Prostate gland (tissue), 2 donors: ENCODE data around the gene SH2D7. TPM values are rescaled to one million over a fixed set of nuclear protein-coding genes. Genes with fewer than 3 reads are reported as not detected.

ENCODE experiments used
- DNase-seq: peaks from one replicate; pipeline ENCODE4 v3.0.0-alpha.2; 2019; ENCODE audit warnings: low spot score
- H3K27ac ChIP-seq, 2 donors: fragments of 200-600 bp; sonication (generic); 2 replicates each; pipeline ENCODE4 v1.5.1; 2017 to 2019
- H3K27me3 ChIP-seq: fragments of 200-600 bp; sonication (generic); replicated peaks from 2 replicates; pipeline ENCODE4 v1.5.1; 2019; ENCODE audit not compliant: insufficient read depth
- H3K36me3 ChIP-seq, 2 donors: fragments of 200-600 bp; sonication (generic); 1 replicate in 1 of 2; 2 replicates in 1 of 2; pipeline versions ENCODE4 v1.5.1 to v1.8.1; 2017 to 2019
- H3K4me1 ChIP-seq: fragments of 200-600 bp; sonication (generic); replicated peaks from 2 replicates; pipeline ENCODE4 v1.5.1; 2019
- H3K4me3 ChIP-seq, 2 donors: fragments of 200-600 bp; sonication (generic); 2 replicates each; pipeline ENCODE4 v1.5.1; 2017 to 2019
- H3K9me3 ChIP-seq: fragments of 200-600 bp; sonication (generic); 2 replicates; pipeline ENCODE4 v1.5.1; 2017
- POLR2A ChIP-seq: fragments of 450-650 bp; IDR thresholded peaks from one replicate; pipeline ENCODE4 v1.6.1; 2016; ENCODE audit warnings: antibody characterized with exemption, mild to moderate bottlenecking
- POLR2AphosphoS5 ChIP-seq: sonication (generic); formaldehyde crosslinking; IDR thresholded peaks from one replicate; pipeline ENCODE4 v1.6.1; 2017; ENCODE audit warnings: antibody characterized with exemption
- WGBS: methylation state at CpG from one replicate; pipeline ENCODE4 v1.1.5; 2018; 5-methylcytosine and 5-hydroxymethylcytosine counted together
- intact Hi-C: fragments of 100-400 bp; cut with DNase I; formaldehyde crosslinking; loops from one replicate; pipeline ENCODE4 v1.14.2; 2022
- total RNA-seq, 2 donors: library from RNA; depleted of rRNA; stranded (reverse); fragments of >200 nt; gene quantifications; one replicate each; pipeline ENCODE4 v1.1.0, GENCODE V29; 2016
- TF ChIP-seq, protein P1 (sequence below), 4 experiments: fragments of 200-600 bp in 2 of 4; fragments of 450-650 bp in 2 of 4; sonication (generic) in 2 of 4; IDR thresholded peaks; 1 replicate in 3 of 4; 2 replicates in 1 of 4; pipeline ENCODE4 v1.5.1; 2016 to 2019; ENCODE audit warnings: antibody characterized with exemption in 4 of 4, mild to moderate bottlenecking in 2 of 4, moderate library complexity in 2 of 4

SH2D7 gene
- total RNA-seq, 2 donors from 2014 or later, result 0.28 TPM; not detected in 1

DNA sequence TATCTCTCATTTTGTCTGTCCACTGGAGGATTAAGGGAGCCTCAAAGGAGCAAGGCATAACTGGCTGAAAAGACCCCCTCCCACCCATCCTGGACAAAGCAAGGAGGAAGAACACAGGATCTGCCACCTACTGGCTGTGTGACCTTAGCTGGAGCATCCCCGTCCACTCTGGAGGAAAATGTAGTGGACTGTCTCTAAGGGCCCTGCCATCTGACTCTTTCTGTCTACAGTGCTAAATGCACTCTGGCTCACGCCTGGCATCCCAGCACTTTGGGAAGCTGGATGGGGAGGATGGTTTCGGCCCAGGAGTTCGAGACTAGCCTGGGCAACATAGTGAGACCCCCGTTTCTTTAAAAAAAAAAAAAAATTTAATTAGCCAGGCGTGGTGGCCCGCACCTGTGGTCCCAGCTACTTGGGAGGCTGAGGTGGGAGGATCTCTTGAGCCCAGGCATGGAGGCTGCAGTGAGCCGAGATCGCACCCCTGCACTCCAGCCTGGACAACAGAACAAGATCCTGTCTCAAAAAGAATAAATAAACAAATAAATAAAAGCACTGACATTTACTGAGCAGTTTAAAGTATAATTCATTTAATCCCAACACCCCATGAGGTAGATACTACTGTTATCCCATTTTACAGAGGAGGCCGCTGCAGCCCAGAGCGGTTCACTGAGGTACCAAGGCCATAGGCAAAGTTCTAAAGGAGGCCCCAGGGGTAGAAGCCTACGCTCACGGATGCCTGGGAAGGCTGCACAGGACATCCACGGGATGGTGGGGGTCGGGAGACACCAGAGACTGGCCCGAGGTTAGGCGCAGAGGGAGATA lies 15.9 kb upstream of the SH2D7 start:
- intact Hi-C loops, result loop anchor here (5.0 kb wide), 2 partner anchors 44 to 69 kb away; no protein-coding TSS in a partner anchor
- Histone ChIP-seq H3K36me3 (no peaks in the 10 kb centered on the region), H3K9me3 (no peaks in the 10 kb centered on the region), H3K4me1 (peaks cover 31% of the 10 kb centered on the region), H3K4me3 (peak overlapping the region; percentile 74 to 87), H3K27me3 (no peaks in the 10 kb centered on the region), H3K27ac (peak overlapping the region; percentile 86 to 89)
- TF ChIP-seq POLR2AphosphoS5, result no peak
- TF ChIP-seq, protein P1, sequence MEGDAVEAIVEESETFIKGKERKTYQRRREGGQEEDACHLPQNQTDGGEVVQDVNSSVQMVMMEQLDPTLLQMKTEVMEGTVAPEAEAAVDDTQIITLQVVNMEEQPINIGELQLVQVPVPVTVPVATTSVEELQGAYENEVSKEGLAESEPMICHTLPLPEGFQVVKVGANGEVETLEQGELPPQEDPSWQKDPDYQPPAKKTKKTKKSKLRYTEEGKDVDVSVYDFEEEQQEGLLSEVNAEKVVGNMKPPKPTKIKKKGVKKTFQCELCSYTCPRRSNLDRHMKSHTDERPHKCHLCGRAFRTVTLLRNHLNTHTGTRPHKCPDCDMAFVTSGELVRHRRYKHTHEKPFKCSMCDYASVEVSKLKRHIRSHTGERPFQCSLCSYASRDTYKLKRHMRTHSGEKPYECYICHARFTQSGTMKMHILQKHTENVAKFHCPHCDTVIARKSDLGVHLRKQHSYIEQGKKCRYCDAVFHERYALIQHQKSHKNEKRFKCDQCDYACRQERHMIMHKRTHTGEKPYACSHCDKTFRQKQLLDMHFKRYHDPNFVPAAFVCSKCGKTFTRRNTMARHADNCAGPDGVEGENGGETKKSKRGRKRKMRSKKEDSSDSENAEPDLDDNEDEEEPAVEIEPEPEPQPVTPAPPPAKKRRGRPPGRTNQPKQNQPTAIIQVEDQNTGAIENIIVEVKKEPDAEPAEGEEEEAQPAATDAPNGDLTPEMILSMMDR (IDR thresholded peaks at IDR 0.05), result peak in 1 of 4 experiments; percentile 24
- 44% methylated on average over 17 of the region's 17 CpGs for WGBS
- DNase-seq, result no peak

DNA sequence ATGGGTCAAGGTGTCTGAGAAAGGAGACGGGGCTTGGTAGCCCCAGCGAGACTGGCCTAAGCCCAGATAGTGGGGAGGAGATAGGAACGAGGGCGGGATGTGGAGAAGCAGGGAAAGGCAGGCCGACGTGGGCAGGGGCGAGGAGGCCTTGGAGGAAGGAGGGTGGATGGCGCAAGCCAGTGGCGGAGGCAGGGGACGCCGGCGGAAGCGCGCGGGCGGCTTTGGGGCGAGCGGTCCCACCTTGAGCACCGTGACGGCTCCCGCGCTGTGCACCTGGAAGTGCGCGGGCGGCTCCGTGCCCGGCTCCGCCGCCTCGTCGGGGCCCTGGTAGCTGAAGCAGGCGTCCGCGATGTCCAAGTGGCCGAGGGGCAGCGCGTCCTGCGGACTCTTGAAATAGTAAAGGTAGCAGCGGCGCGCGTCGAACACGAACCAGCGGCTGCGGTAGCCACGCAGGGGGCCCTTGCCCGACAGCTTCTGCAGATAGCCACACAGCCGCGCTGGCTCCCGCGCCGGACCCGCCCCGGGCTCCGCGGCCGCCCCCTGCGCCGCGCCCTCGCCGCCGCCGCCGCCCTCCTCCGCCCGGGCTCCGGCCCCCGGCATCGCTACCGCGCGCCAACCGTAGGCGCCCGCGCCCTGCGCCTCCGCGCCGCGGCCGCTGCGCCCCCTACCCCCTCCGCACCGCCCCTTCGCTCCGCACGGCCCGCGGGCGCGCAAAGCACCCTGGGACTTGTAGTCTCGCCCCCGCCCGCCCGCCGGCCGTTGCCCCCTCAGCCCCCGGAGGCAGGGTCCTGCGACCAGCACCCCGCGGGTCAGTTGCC lies 15.1 kb upstream of the SH2D7 start, which contains the start of gene TBC1D2B:
TSS of gene TBC1D2B (minus strand) at position 659 of the 818 bp plus-strand sequence. CDS start at position 600, 59 bp downstream.
- WGBS, result under 1% methylated on average over 83 of the region's 104 CpGs
- H3K4me3 ChIP-seq, result peak within 1 kb of the TSS; percentile 74 to 87
- no peaks in the 10 kb centered on the region for H3K36me3 ChIP-seq
- DNase-seq, result peak; percentile 60
- TF ChIP-seq POLR2A (no peak), POLR2AphosphoS5 (peak; percentile 3)
- TF ChIP-seq, protein P1 (IDR thresholded peaks at IDR 0.05), result peak in 3 of 4 experiments; percentile 2 to 19 (median 13)
- no peaks in the 10 kb centered on the region for H3K27me3 ChIP-seq
- peak within 1 kb of the TSS; percentile 86 to 89 for H3K27ac ChIP-seq
- H3K4me1 ChIP-seq, result peaks cover 28% of the 10 kb centered on the region
- H3K9me3 ChIP-seq, result no peaks in the 10 kb centered on the region
- intact Hi-C loops, result loop anchor here (5.0 kb wide), 2 partner anchors 45 to 70 kb away; no protein-coding TSS in a partner anchor

DNA sequence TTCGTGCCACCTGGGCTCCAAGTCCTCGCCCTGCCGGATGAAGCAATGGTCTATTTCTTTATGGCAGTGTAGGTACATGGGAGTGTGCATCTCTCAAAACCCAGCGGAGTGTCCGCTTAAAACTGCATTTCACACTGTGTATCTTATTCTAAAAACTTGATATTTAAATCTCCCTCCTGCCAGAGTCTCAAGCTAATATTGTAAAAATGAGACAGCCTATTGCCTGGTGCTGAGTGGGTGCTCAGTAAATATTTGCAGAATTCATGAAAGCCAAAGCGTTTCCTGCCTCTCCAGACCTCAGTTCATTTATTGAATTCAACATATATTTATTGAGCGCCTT lies 14.5 kb upstream of the SH2D7 start:
- peak overlapping the region in 1 of 2 donors; percentile 89 for H3K27ac ChIP-seq
- H3K36me3 ChIP-seq, result no peaks in the 10 kb centered on the region
- DNase-seq, result no peak
- H3K9me3 ChIP-seq, result no peaks in the 10 kb centered on the region
- peak overlapping the region; percentile 74 to 87 for H3K4me3 ChIP-seq
- H3K27me3 ChIP-seq, result no peaks in the 10 kb centered on the region
- intact Hi-C loops, result loop anchor here (5.0 kb wide), 2 partner anchors 46 to 71 kb away; no protein-coding TSS in a partner anchor
- 12% methylated on average over 7 of the region's 7 CpGs for WGBS
- peak; percentile 12 for TF ChIP-seq POLR2AphosphoS5
- TF ChIP-seq, protein P1 (IDR thresholded peaks at IDR 0.05), result no peak
- H3K4me1 ChIP-seq, result peaks cover 23% of the 10 kb centered on the region

DNA sequence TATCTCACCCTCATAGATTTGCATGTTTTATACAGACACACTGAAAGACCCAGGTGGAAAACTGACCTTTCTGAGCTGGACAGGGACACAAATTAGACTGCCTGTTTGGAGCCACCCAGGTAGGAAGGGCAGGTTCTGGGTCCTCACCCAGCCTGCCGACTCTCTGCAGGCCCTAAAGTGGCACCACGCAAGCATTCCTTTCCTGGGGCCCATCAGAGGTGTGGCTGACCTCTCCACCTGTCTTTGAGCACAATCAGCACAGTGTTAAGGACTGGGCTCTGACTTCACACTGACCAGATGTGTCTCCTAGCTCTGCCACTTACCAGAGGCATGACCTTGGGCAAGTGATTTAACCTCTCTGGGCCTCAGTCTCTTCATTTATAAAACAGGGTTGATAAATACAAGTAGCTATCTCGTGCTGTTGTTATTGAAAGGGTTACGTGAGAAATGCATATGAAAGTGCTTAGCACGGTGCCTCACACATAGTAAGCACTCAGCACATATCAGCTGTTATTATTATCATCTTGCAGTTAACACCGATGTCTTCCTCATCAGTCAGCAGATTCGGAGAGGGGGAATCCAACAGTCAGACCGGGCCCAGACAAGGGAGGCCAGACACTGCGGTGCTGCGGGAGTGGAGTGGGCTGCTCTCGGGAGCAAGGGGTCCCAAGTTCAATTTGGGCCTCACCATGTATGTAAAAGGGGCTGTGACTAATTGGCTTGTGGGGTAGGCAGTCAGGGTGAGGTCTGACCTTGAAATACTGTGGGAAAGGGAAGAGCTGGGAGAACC lies 12.9 kb upstream of the SH2D7 start:
- Histone ChIP-seq H3K9me3 (no peaks in the 10 kb centered on the region), H3K27ac (no peak overlapping the region), H3K4me3 (no peak overlapping the region), H3K4me1 (peaks cover 15% of the 10 kb centered on the region), H3K27me3 (no peaks in the 10 kb centered on the region), H3K36me3 (no peaks in the 10 kb centered on the region)
- intact Hi-C loops, result loop anchor here (5.0 kb wide), 2 partner anchors 47 to 72 kb away; no protein-coding TSS in a partner anchor
- WGBS, result 92% methylated on average over 11 of the region's 11 CpGs
- no peak for DNase-seq
- TF ChIP-seq POLR2A (no peak), POLR2AphosphoS5 (no peak)
- TF ChIP-seq, protein P1 (IDR thresholded peaks at IDR 0.05), result no peak
